ENCODE measurements around the gene RPL36AL. TPM values are rescaled to one million over a fixed set of nuclear protein-coding genes. Genes with fewer than 3 reads are reported as not detected.
"Not testable (repeated sequence)": the region's sequence is repeated elsewhere in the genome, so short reads cannot be mapped to it uniquely, and the experiment has no call there.

Gene RPL36AL
- polyA plus RNA-seq, 3 donors = 210 to 239 (median 220) TPM

DNA sequence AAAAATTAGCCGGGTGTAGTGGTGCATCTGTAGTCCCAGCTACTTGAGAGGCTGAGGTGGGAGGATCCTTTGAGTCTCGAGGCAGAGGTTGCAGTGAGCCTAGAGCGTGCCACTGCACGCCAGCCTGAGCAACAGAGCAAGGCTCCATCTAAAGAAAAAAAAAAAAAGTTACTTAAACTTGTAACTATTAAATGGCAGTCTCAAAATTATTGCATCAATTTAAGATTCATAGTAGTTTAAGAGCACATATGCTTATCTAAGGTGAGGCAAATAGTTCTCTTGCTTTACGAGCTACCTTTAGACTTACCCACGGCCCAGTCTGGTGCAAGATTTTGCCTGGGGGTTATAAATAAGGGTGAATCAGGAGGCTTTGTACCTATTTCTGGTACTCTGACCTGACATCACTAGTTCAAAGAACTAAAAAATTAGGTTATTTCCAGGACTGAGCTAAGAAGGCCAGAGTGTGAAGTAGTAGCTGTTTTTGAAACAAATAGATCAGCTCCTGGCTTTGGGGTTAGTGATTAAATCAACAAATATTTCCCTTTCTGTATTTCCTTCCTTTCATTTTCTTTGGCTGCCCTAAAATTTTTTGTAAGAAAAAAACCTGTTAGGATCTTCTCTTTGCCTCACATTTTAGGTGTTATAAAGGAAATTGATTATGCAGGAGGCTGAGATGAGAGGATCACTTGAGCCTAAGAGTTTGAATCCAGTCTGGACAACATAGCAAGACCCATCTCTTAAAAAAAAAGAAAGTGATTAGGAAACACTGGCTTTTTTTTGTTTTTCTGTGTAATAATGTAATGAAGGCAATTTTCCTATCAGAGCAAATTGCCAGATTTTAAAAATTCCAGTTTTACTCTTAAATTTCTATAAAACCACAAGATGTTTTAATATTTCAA lies 3.8 kb upstream of the RPL36AL start:
- no peak for DNase-seq (ENCODE audit: extremely low read depth in 1 of 11, low read depth in 9 of 11, low spot score in 4 of 11)

DNA sequence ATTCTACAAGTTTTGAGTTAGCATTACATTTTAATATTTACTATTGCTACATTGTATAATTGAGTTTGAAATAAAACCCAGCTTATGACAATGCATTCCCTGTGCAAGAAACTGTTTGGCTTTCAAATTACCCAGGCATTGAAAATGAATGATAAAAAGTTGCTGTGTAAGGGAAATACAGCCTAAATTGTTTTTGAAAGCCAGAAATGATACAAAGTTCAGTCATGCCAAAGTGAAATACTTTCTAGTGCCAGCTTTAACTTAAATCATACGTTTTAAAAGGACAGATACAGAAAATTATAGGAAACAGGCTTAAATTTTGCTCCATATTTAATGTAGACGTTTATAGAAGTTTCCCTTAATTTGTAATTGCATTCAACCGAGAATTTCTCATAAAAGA lies 3.0 kb upstream of the RPL36AL start:
- no peak for DNase-seq (ENCODE audit: extremely low read depth in 1 of 11, low read depth in 9 of 11, low spot score in 4 of 11)

DNA sequence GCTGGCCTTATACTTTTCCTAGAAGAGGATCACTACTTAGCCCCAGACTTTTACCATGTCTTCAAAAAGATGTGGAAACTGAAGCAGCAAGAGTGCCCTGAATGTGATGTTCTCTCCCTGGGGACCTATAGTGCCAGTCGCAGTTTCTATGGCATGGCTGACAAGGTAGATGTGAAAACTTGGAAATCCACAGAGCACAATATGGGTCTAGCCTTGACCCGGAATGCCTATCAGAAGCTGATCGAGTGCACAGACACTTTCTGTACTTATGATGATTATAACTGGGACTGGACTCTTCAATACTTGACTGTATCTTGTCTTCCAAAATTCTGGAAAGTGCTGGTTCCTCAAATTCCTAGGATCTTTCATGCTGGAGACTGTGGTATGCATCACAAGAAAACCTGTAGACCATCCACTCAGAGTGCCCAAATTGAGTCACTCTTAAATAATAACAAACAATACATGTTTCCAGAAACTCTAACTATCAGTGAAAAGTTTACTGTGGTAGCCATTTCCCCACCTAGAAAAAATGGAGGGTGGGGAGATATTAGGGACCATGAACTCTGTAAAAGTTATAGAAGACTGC lies 1.7 kb upstream of the RPL36AL start:
- DNase-seq (ENCODE audit: extremely low read depth in 1 of 11, low read depth in 9 of 11, low spot score in 4 of 11) = no peak

DNA sequence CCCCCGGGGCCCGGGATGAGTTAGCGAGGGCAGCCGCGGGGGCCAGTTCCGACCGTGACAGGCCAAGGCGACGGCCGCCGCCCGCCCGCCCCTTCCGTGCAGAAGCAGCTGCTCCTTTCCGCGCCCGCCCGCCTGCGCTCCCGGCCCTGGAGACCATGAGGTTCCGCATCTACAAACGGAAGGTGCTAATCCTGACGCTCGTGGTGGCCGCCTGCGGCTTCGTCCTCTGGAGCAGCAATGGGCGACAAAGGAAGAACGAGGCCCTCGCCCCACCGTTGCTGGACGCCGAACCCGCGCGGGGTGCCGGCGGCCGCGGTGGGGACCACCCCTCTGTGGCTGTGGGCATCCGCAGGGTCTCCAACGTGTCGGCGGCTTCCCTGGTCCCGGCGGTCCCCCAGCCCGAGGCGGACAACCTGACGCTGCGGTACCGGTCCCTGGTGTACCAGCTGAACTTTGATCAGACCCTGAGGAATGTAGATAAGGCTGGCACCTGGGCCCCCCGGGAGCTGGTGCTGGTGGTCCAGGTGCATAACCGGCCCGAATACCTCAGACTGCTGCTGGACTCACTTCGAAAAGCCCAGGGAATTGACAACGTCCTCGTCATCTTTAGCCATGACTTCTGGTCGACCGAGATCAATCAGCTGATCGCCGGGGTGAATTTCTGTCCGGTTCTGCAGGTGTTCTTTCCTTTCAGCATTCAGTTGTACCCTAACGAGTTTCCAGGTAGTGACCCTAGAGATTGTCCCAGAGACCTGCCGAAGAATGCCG lies 872 bp upstream of the RPL36AL start:
- peak in 6 of 11 donors; percentile 33 to 64 (median 56) for DNase-seq (ENCODE audit: extremely low read depth in 1 of 11, low read depth in 9 of 11, low spot score in 4 of 11)

DNA sequence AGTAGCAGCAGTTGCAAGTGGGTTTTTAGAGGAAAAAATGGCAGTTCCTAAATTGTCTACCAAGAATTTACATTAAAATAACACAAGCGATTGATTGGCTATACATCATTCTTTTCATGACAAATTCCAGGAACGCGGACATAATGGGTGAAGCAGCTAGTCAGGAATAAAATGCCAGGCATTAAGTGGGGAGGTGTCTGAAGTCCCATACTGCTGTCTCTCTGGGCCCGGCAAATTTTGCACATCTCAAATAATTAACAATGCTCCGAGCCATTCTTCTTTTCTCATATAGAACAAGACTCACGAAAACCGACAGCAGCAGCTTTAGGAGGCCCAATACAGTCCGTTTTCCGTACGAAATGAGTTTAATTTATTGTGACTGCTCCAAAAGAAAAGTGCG lies 696 bp downstream of the RPL36AL start:
- DNase-seq (ENCODE audit: extremely low read depth in 1 of 11, low read depth in 9 of 11, low spot score in 4 of 11) = no peak

DNA sequence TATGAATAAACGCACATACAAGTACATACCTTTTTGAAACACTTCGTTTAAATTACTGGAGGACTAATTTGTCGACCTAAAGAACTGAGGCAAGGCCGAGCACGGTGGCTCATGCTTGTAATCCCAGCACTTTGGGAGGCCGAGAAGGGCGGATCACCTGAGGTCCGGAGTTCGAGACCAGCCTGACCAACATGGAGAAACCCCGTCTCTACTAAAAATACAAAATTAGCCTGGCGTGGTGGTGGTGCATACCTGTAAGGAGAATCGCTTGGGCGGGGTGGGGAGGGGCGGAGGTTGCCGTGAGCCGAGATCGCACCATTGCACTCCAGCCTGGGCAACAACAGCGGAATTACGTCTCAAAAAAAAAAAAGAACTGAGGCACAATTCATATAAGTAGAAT lies 1.2 kb downstream of the RPL36AL start:
- DNase-seq (ENCODE audit: extremely low read depth in 1 of 11, low read depth in 9 of 11, low spot score in 4 of 11) = not testable (repeated sequence)

DNA sequence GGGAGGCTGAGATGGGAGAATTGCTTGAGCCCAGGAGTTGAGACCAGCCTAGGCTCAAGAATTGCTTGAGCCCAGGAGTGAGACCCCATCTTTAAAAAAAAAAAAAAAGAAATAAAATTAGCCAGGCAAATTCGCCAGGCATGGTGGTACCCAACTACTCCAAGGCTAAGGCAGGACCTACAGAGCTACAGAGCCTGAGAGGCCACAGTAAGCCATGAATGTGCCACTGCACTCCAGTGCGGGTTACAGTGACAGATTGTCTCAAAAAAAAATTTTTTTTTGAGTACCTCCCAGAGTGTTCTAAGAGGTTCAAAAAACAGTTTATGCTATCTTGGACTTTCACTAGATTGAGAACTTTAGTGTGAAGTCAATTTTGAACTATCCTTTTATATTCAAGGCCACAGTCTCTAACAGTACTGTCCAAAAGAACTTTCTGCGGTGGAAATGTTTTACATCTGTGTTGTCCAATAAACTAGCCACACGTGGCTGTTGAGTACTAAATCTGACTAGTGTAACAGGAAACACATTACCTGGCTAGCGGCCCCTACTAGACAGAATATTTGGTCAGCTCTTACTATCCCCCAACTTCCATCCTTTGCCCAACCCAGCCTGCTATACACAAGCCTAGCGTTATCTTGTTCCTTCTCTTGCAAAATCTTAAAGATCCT lies 2.4 kb downstream of the RPL36AL start:
- no peak for DNase-seq (ENCODE audit: extremely low read depth in 1 of 11, low read depth in 9 of 11, low spot score in 4 of 11)

DNA sequence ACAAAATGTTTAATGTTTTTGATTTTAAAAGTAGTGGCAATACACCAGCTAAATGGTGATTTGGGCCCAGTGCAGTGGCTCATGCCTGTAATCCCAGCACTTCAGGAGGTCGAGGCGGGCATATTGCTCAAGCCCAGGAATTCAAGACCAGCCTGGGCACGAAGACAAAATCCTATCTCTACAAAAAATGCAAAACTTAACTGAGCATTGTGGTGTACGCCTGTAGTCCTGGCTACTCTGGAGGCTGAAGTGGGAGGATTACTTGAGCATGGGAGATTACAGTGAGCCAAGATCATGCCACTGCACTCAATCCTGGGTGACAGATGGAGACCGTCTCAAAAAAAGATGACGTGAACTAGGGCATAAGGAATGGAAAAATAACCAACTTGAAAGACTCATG lies 4.7 kb downstream of the RPL36AL start:
- DNase-seq (ENCODE audit: extremely low read depth in 1 of 11, low read depth in 9 of 11, low spot score in 4 of 11) = no peak

DNA sequence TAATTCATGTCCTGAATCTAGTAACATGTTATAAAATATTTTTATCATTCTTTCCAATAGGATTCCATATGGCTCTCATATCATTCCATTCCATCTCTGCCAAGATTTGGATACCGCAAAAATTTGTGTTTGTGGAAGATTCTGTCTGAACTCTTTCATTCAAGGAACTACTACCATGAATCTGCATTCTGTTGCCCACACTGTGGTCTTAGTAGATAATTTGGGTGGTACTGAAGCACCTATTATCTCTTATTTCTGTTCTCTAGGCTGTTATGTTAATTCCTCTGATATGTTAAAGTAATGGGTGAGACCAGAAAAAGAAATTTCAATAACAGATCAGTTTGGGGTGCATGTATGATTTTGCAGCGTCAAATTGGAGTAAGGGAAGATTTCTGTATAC lies 6.2 kb downstream of the RPL36AL start:
- DNase-seq (ENCODE audit: extremely low read depth in 1 of 11, low read depth in 9 of 11, low spot score in 4 of 11) = no peak

DNA sequence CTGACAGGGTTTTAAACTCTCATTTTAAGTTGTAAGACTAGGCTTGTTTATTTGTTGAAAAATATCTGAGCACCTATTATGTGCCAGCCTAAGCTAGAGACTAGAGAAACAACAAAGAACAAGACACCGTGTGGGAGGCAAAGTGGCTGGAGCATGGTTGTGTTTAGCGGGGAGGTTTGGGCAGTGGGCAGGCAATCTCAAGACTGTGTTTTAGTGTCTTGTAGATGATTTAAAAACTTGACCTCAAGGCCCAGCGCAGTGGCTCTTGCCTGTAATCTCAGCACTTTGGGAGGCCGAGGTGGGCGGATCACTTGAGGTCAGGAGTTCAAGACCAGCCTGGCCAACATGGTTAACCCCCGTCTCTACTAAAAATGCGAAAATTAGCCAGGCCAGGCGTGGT lies 7.8 kb downstream of the RPL36AL start:
- DNase-seq (ENCODE audit: extremely low read depth in 1 of 11, low read depth in 9 of 11, low spot score in 4 of 11) = no peak

DNA sequence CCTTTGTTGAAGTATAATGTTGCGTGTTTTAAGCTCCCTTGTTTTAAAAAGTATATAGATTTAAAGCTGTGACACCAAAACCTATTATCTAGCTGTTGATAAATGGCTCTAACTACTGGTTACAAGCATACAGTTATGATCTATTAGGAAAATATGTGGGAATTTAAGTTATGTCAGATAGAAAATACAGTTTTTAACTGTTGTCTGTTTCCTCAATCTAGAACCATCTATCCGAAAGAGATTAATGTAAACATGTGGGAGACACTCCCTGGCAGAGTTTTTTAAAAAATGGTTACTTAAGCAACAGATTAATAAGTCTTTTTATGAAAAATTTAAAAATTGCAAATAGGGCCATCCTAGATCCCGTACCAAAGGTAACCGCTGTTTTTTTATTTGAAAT lies 8.2 kb downstream of the RPL36AL start:
- no peak for DNase-seq (ENCODE audit: extremely low read depth in 1 of 11, low read depth in 9 of 11, low spot score in 4 of 11)

DNA sequence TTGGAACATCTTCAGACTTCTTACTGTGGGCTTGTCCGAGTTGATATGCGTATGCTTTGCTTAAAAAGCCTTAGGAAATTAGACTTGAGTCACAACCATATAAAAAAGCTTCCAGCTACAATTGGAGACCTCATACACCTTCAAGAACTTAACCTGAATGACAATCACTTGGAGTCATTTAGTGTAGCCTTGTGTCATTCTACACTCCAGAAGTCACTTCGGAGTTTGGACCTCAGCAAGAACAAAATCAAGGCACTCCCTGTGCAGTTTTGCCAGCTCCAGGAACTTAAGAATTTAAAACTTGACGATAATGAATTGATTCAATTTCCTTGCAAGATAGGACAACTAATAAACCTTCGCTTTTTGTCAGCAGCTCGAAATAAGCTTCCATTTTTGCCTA lies 12.8 kb downstream of the RPL36AL start:
- DNase-seq (ENCODE audit: extremely low read depth in 1 of 11, low read depth in 9 of 11, low spot score in 4 of 11) = no peak

DNA sequence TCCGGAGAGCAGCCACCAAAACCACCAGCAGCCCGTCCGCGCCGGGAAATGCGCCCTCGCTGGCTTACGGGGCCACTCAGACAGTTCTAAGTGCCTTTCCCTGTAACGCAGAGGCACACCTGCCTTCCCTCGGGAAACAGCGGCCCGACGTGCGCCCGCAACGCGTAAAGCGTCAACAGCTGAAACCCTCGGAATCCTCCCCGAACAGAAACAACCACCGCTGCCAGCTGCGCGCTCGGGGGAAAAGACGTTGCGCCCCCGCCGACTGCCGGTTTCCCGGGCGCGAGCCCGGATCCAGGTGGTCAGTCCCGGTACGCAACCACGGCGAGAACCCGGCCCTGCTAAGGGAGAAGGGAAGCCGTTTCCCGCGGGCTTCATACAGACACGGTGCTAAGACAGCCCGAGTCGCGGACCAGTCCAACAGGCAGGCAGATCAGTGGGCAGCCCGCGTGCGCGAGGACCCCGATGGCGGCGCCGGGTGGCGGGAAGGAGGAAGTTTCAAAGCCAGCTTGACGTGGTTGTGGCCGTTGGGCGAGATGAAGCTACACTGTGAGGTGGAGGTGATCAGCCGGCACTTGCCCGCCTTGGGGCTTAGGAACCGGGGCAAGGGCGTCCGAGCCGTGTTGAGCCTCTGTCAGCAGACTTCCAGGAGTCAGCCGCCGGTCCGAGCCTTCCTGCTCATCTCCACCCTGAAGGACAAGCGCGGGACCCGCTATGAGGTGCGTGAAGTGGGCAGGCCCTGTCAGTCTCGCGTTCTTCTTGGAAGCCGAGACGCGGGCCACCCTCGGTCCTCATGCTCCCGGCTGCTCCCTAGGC lies 21.7 kb downstream of the RPL36AL start, which contains the start of gene LRR1:
TSS of gene LRR1 (plus strand) at position 456 of the 816 bp plus-strand sequence. CDS start at position 537, 81 bp downstream.
- peak in 10 of 11 donors; percentile 69 to 83 (median 80) for DNase-seq (ENCODE audit: extremely low read depth in 1 of 11, low read depth in 9 of 11, low spot score in 4 of 11)

DNA sequence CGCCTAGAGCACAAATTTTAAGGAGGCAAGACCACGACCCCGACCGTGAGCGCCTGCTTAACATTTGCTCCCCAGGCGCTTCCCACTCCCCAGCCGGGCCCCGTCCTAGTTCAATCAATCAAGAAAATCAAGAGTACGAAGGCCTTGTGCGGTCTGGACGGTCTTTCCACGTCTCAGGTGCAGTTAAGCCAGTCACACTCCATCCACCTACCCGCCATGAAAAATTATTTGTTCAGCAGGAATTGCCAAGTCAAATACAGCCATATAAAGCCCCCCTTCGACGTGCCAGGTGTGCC lies 22.3 kb downstream of the RPL36AL start:
- peak in 1 of 11 donors; percentile 38 for DNase-seq (ENCODE audit: extremely low read depth in 1 of 11, low read depth in 9 of 11, low spot score in 4 of 11)

DNA sequence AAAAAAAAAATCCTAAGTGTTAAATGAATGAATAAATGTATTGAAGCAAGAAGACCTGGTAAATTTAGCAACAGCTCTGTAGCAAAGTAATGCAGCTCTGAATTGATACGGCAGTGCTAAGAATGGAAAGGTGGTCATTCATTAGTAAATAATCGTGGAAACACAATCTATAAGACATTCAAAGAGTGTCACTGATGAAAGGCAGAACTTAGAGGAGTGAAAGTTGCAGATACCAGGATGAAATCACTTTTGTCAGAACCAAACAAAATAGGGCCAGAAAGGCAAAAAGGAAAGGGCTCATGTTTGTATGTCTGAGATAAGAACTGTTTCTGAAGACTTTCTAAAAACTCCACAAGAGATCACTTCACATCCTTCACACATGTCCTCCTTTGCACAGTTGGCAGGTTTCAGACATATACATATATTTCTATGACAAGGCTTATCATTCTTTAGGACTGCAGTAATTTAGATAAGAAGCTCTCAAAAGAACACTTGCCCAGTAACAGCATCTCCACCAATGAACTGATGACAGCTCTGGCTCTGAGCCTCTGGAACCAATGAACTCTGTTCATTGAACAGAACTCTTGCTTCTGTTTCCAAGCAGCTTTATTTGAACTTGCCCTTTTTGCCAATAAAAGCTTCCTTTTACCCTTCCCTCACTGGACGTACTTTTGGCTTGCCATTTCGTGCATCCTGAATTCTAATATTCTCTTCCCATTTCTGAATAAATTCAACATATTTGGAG lies 25.9 kb downstream of the RPL36AL start:
- no peak for DNase-seq (ENCODE audit: extremely low read depth in 1 of 11, low read depth in 9 of 11, low spot score in 4 of 11)

DNA sequence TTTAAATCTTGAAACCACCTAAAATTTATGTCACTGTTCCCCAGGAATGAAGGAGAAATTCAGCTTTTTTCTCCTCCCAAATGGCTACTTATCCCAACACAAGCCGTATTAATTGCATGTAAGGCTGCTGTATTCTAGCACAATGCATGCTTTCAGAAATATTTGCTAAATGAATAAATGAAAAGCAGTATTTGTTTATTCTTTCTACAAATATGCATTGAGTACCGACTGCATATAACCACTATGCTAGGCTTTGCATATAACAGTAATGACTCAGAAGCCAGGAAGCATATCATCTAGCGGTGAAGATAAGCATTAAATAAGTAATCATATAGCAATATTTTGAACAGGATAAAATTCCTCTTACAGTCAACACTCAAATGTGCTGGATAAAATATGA lies 27.4 kb downstream of the RPL36AL start:
- DNase-seq (ENCODE audit: extremely low read depth in 1 of 11, low read depth in 9 of 11, low spot score in 4 of 11) = no peak

DNA sequence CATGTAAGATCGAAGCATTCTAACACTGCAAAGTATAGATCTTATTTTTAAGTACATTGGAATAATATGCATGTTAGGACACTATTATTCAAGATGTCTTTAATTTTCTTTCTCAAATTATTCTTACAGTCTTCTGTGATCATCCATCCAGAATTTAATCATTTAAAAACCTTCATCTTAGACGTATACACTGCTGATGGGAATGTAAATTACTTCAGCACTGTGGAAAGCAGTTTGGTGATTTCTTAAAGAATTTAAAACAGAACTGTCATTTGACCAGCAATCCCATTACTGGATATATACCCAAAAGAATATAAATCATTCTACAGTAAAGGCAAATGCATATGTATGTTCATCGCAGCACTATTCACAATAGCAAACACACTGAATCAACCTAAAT lies 31.0 kb downstream of the RPL36AL start:
- no peak for DNase-seq (ENCODE audit: extremely low read depth in 1 of 11, low read depth in 9 of 11, low spot score in 4 of 11)

All from renal cortex interstitium (tissue), 11 donors.